HG02571 (cell line): Measurements from ENCODE around the gene GAD1.

Experiments
- ATAC-seq: cut with Tn5 transposase; IDR thresholded peaks from one replicate; pipeline ENCODE4 v1.9.1; 2021; ENCODE audit warnings: mild to moderate bottlenecking, moderate library complexity; ENCODE audit not compliant: unreplicated experiment

Gene GAD1

DNA sequence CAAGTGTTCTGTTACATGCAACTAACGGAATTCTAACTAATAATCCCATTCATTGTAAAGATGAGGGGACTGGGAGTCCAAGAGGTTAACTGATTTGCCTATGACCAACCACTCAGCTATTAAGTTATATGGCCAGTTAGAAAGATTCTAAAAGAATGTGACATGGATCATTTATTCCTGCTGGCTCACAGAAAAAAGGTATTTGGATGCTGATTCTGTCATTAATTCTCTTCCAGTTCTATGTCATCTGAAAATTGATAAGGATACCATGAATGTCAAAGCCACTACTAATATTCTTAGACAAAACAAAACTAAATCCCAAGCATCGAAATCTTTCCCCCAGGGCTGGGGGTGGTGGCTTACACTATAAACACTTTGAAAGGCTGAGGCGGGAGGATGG lies 71.2 kb downstream of the GAD1 start:
- ATAC-seq, result no peak

DNA sequence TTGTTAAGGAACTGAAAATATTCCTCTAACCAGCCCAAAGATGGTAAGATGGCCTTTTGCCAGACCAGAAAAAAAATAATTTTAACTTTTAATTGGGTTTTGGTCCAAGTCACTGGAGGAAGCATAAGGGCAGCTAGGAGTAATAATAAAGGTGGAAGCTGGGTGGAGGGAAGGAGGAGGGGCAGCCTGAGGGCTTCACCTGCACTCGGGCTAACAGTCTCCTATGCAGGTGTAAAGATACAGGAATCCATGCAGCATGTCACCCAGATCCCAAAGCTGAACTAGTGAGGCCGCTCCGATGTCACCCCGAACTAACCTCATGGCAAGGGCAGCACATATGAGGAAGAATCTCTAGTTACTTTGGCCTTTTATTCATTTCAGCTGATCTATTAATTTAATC lies 75.2 kb downstream of the GAD1 start:
- ATAC-seq, result no peak

DNA sequence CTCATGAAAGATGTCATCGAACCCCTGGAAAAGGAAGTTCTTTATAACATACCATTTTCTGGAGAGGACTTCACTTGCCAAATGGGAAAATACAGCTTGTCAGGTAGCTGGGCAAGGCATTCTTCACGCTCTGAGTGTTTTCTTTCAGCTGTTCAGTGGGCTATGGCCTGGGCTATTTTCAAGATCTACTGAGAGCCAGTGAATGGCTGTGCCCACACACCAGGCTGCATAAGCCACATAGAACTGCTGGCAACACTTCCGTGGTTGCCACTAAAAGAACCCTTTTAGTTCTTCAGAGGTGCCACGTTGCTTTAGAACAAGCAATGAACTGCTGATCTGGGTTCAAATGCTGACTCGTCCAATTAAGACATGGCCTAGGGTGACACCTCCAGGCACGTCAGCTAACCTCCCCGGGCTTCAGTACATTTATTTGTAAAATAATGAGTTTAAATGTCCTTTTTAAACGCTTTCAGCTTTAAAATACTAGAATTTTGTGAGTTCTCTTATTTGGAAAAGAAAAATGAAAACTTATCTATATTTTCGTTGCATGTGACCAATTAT lies 75.8 kb downstream of the GAD1 start:
- ATAC-seq, result no peak

DNA sequence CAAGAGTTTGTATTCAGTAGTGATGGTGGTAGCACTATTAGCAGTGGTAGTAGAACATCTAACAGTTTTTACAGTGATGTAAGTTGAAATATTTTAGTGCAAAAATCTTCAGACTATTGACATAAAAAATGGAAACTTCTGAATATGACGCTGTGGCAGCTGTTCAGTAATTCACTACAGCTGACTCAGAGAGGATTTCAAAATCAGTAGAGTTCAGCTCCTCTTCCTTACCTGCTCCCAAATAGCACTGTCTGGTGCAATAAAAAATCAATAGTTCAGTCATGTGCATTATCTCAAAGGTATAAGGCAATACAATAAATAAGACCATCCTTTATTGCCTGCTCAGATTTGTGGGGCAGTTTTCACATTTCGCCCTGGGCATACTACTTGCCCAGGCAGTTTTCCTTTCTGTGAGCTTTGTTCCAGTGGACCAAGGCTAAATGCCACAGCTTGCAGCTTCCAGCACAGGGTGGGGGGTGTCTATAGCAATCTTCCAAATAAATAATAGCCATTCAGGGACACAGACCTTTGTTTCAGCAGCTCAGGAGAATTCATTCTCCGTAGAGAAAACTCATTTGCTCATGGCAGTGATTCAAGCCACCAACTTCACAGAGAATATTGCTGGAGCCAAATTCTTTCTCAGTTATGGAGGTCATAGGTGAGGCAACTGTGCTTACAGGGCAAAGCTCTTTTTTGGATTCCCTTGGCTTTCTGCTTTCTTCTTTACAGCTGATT lies 78.5 kb downstream of the GAD1 start:
- no peak for ATAC-seq

DNA sequence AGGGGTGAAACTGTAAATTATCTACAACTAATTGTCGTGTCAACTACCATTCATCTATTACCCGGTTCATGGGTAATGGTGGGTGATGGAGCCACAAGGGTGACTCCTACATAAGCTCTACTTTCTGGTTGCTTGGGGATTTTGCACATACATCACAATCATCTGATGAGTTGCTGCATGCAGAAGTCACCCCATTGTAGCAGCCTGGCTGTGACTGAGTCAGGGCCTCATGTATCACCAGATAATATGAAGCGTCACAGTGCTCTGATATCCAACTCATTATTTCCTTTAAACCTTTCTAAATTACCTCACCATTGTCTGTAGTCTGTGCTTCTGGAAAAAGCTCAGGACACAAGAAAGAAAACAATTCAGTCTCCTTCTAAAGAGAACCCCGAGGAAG lies 79.9 kb downstream of the GAD1 start:
- ATAC-seq, result no peak

DNA sequence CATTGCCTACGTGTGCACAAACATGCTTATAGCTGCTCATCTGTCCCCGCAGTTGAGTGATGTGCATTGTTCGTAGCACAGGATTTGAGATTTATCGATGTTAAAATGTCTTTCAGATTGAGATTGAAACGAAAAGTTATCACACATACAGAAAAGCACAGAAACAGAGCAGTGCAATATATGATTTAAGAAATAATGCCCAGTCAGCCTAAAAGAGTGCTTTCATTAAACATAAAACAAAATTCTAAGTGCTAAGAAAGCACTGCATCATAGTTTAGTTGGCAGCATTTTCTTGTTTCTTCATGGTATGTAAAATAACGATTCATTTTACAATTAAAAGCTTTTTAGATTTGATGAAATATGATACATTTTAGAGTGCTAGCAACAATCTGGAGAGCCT lies 80.4 kb downstream of the GAD1 start:
- no peak for ATAC-seq

DNA sequence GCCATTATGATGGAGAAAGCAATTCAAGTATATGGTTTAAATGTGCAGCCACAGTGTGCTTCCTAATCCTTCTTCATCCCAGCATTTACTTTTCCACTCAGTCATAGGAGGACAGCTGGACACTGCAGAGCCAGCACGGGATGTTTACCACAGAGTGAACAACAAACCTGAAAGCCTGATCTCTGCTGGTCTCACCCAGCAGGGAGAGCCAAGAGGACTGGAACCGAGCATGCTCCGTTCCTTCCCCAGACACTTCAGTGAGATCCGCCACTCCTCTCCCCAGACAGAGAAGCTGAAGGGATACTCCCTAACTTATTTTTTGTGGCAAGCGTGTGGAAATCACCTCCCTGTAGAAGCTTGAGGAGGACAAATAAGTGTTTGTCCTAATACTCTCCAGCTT lies 89.2 kb downstream of the GAD1 start:
- no peak for ATAC-seq
